Measurements from ENCODE around the gene SEC24D.

DNA sequence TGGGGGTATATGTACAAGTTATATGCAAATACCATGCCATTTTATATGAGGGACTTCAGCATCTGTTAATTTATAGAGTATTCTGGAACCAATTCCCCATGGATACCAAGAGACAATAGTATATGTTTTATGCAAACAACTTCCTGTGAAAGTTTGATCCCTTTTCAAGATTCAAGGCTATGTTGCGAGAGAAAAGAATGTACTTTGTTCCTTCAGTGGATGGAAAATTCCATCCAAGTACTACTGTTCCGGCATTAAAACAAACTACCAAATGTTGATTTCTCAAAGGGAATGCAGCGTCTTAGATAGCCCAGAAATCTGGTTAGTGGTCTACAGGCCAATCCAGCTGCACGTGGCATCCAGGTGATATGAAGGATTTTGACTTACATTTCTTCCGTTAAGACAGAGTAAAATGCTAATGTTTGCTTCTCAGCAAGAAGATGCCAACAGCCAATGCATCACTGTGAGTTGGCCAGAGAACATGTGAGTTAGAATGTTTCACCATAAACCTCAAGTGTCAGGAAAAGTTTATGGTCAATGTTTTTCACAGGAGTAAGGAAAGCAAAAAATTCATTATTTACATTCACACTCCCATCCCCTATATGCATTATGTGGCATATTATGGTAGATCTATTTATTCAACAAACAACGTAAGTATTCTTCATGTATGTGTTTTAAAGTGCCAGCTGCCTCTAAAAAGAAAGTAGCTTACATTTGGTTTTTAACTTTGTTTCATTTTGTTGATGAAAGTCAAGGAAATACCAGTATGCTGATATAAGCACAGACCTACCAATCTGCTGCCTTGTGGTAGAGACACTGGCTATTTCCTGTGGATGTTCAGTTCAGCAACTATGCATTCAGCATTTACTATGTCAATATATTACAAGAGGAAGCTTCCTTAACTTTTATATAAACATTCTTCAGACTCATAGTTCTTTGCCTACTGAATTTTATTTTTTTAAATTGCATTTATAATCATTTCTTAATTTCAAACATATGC is 106.3 kb downstream of the SEC24D start:
- TF ChIP-seq, protein P1, sequence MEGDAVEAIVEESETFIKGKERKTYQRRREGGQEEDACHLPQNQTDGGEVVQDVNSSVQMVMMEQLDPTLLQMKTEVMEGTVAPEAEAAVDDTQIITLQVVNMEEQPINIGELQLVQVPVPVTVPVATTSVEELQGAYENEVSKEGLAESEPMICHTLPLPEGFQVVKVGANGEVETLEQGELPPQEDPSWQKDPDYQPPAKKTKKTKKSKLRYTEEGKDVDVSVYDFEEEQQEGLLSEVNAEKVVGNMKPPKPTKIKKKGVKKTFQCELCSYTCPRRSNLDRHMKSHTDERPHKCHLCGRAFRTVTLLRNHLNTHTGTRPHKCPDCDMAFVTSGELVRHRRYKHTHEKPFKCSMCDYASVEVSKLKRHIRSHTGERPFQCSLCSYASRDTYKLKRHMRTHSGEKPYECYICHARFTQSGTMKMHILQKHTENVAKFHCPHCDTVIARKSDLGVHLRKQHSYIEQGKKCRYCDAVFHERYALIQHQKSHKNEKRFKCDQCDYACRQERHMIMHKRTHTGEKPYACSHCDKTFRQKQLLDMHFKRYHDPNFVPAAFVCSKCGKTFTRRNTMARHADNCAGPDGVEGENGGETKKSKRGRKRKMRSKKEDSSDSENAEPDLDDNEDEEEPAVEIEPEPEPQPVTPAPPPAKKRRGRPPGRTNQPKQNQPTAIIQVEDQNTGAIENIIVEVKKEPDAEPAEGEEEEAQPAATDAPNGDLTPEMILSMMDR (IDR thresholded peaks at IDR 0.05) = no peak
- TF ChIP-seq POLR2A (IDR thresholded peaks at IDR 0.05) = no peak

Data from transverse colon (tissue), 3 donors.